ENCODE data around the gene CLEC18B. TPM values are rescaled to one million over a fixed set of nuclear protein-coding genes. Genes with fewer than 3 reads are reported as not detected.
"Not testable (repeated sequence)": the region's sequence is repeated elsewhere in the genome, so short reads cannot be mapped to it uniquely, and the experiment has no call there.

CLEC18B gene
- 2.3 and 3.5 TPM in 2 replicates for total RNA-seq

DNA sequence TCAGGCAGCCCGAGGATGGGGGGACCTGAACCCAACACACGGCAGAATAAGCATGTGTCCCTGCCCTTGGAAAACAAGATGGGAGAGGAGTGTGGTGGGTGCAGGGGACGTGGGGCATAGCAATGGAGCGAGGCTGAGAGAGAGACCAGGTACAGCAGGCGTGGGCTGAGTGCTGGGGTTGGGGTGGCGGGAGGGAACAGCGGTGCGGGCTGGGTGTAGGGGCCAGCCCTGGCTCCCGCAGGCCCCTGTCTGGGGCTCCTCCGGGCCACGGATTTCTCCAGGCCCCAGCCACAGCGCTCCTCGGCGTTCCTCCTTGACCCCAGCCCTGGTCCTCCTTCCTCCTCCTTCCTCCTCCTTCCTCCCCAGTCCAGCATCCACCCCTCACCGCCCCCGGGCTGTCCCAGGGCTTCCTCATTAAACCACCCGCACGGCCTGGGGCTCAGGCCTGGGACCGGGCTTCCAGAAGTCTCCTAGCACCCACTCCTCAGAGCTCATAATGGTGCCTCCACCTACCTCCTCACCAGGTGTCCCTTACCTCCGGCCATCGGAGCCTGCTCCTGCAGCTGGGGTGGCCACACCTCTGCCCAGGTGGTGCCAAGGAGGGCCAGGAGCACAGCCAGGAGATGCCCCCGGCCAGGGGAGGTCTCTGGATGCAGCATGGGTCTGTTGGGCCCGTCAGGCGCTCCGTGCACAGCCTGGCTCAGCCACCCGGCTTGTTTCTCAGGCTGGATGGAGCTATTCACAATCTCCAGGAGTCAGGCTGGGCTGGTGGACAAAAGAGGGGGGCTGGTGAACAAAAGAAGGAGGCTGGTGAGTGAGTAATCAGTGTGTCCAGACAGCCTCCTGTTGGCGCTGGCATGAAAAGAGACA is at the start of gene CLEC18B:
Gene CLEC18B, minus strand, starts transcription at position 867 of the 870 bp plus-strand sequence. Its CDS starts 208 bp downstream, at position 659.
- intact Hi-C loops (cut with micrococcal nuclease) = not testable (repeated sequence)

DNA sequence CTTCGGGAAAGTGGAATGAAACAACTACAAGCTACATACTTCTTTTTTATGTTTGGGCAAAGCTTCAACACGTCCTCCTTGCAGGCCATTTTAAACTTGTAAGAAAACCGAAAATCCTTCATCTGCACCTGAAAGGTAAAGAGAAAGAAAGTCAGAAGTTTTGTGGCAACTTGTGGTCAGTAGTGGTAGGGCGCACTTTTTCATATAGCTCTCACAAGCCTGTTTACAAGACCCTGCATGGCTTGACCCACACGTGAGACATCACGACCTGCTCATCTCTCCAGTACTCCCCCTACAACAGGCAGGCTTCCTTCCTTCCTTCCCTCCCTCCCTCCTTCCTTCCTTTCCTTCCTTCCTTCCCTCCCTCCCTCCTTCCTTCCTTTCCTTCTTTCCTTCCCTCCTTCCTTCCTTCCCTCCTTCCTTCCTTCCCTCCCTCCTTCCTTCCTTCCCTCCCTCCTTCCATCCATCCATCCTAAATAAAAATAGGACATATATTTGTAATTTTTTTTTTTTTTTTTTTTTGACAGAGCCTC is 48.7 kb upstream of the CLEC18B start:
- intact Hi-C loops (cut with micrococcal nuclease) = loop anchor here (5.0 kb wide), 1 partner anchor 137 kb away; the partner anchor contains the start of gene GLG1

DNA sequence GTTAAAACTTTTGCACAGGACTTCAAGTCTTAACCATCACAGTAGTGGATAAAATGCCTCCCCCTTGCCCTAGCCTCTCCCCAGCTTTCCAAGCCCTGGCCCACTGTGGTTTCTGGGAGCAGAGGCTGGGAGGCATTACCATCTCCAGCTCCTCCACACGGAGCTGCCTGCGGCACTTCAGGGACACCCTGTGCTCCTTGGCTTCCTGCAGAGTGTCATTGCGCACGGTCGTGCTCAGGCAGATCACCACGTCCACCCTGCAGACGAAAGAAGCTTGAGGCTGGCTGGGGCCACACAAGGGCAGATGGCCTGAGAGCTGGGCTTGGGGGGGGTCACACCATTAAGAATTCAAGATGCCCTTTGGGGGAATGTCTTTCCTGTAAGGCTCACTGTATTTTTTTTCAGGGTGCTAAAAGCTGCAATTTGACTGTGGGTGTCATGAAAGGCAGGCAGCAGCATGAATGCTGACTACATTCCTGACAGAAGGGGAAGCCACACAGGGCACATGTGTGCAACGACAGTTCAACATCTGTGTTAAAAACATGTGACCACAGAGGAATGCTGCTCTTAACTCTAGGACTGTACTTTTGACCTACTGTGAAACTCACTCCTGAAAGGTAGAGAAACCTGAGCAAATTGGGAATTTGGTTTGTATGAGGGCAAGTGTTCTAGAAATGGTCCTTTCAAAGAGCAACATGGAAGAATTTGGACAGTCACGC is 47.7 kb upstream of the CLEC18B start:
- intact Hi-C loops (cut with micrococcal nuclease) = loop anchor here (5.0 kb wide), 1 partner anchor 138 kb away; the partner anchor contains the start of gene GLG1

DNA sequence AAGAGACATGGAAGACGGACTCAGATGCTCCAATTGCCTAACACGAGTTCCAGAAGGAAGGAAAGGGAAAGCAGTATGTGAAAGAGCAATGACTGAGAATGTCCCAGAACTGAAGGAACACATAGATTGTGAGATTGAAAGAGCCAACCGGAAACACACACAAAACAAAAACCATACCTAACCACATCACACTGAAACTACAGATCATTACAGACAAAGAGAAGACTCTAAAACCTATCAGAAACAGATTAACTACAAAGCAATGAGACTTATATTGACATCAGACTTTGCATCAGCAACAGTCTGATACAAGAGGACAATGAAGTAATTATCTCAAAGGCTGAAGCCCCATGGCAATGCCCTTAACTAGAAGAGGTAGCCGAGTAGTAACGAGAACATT is 45.6 kb upstream of the CLEC18B start:
- intact Hi-C loops (cut with micrococcal nuclease) = loop anchor here (2.0 to 5.0 kb wide), 2 partner anchors 140 to 156 kb away; partner anchors contain the start of gene GLG1

DNA sequence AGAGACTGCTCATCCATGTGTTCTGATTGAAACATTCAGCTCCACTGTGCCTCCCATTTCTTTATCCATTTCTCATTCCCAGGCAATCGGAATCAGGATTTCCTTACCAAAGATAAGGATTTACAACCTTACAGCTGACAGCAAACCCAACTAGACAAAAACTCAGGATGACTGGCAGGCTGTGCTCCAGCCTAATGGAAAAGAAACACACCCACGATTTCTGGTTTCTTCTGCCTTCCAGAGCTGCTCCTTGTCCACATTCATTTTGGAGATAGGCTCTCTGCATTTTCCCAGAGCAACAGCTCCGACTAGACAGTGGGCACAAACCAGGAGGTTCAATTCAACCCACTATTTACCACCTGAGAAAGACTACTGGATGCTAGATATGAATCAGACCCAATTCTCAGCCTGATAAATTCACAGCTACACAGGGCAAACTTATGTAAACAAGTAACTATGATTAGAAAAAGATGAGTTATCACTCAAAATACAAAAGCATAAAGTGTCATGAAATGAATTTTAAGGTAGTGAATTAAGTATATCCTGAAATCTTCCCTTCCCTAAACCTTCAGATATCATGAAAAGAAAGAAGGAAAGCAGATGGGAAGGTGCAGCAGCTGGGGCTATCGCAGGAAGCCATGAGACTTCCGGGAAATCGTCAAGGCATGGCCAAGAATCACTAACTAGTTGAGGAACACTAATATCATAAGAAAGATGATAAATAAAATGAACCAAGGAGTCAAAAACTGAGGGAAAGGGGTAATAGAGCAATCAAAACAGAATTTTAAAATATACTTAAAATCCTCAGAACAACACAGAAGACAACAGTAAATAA is 44.8 kb upstream of the CLEC18B start:
- intact Hi-C loops (cut with micrococcal nuclease) = loop anchor here (2.0 to 5.0 kb wide), 2 partner anchors 141 to 157 kb away; partner anchors contain the start of gene GLG1

DNA sequence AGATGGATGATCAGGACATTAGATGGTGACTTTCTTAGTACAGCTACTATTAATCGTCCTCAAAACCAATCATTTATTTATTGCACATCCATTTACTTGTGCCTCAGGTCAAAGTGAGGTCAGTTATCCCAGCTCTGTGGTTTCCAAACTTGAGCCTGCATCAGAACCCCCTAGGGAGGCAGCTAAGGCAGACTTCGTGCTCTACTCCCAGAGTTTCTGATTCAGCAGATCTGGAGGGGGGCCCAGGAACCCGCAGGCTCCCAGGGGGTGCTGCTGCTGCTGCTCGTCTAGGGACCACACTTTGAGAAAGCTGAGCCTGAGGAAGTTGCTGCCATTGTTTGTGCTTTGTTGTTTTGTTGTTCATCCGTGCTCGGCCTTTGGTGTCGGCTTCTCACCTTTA is 44.0 kb upstream of the CLEC18B start:
- intact Hi-C loops (cut with micrococcal nuclease) = loop anchor here (5.0 kb wide), 1 partner anchor 142 kb away; the partner anchor contains the start of gene GLG1

DNA sequence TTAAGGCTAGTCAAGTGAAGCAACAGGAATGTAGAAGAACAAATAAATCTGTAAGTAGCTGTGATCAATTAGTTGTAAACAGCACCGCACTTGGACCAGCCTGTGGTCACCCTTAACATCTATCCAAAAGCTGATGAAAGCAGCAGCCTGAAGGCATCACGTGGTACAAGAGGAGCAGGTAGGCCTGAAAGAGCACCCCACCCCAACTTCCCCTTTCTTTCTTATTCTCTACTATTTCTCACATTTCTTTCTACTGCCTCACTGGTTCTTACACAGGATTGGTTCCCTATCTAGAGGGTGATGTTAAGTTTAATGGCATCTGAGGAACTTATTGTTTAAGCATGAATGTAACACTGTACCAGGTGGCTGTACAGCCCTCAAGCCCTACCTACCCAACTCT is 42.6 kb upstream of the CLEC18B start:
- intact Hi-C loops (cut with micrococcal nuclease) = no loop called here

DNA sequence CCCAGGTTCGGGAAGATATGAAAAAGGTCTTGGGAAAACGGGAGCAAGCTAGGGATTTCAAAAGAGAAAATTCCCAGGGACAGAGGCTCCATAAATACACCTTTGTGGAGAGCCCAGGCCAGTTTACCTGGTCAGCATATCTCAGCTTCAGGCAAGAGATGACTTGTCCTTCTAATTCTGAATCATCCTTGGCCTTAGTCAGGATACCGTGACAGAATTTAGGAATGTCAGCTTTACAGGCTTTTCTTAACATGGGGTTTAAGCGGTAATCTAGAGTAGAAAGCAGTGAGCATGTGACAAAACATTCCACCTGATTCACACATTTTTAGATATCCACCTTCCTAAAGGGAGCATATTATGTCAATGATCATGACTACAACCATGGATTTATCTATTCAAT is 41.1 kb upstream of the CLEC18B start:
- intact Hi-C loops (cut with micrococcal nuclease) = no loop called here

DNA sequence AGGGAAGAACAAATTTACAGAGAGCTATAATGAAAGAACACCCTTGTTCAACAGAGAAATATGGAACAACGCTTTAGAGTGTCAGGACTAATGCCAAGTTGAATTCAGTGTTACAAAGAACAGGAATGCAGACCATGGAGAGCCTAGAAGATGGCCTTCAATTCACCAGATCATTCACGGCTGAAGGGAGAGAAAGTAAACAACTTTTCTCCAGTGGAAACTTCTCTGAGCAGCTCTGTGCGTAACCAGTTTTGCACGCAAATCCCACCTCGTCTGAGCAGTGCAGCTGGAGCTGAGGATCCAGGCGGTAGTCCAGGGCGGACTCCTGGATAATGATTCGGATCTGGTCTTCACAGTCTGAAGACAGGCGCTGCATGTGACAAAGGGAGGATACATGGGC is 40.5 kb upstream of the CLEC18B start:
- intact Hi-C loops (cut with micrococcal nuclease) = no loop called here

DNA sequence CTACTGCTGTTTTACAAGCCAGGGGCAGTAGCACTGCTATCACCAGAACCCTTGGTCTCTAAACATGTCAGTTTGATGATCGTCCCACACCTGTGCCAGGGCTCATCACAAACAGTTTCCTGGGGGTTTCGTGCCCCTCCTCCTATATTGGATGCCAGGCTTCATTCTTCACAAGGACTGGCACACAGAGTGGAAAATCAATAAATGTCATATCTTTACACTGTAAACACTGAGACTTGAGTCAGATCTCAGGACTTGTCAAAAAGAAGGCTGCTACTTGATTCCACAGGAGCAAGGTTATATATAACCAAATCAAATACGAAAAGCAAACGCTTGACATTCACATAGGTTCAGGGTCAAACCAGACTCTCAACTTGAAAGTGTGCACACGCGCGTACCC is 39.3 kb upstream of the CLEC18B start:
- intact Hi-C loops (cut with micrococcal nuclease) = no loop called here

DNA sequence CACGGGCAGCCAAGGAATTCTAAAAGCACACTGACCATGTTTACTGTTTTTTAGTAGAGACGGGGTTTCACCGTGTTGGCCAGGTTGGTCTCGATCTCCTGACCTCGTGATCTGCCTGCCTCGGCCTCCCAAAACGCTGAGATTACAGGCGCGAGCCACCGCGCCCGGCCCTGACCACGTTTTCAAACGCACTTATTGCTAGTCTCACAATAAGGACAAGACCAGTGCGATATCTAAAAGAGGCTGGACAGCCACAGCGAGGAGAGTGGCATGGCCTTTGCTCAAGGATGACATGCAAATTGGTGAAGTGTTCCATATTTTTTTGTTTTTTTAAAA is 35.0 kb upstream of the CLEC18B start:
- intact Hi-C loops (cut with micrococcal nuclease) = no loop called here

DNA sequence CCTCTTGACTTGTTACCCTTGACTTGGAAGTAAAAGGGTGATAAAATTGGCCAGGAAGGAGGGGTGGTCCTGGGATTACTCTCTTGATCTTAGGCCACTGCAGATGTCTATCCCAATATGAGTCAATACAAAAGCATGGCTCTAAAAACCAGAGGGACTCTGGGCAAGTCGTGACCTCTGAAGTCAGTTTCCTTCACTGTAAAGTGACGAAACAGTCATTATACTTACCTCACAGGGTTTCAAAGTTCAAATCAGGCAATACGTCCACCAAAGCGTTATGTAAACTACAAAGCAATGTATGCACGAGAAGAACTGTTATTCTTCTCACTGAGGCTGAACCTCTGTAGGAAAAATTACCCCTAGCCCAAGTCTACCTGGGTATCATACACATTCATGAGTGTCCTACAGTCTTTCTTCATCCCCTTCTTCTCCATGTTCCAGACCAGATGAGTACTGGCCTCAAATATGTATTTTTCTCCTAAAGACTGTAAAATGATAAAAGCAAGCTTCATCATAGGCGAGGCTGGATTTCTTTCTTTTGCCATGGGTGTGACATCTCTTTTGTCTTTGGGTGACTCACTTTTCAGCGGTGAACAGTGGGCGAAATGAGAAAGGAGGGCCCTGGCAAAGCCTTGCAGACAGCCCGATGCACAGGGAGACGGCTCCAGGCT is 34.5 kb upstream of the CLEC18B start:
- intact Hi-C loops (cut with micrococcal nuclease) = no loop called here

DNA sequence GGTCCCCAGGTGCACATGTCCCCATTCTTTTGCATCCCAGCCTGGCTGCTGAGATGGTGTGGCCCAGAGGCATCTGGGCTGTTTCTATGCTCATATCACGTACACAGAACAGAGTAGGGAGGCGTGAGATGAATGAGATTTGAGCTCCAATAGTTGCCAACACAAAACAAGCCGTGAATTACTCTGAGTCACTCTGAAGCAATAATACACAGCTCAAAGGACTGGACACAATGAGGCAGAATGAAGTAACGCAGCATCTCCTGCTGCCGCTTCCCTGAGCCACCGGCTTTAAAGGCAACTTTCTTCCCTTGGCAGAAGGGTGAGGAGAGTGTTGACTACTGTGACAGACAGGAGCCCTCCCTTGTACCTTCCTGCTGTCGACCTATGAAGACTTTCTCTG is 33.9 kb upstream of the CLEC18B start:
- intact Hi-C loops (cut with micrococcal nuclease) = no loop called here

DNA sequence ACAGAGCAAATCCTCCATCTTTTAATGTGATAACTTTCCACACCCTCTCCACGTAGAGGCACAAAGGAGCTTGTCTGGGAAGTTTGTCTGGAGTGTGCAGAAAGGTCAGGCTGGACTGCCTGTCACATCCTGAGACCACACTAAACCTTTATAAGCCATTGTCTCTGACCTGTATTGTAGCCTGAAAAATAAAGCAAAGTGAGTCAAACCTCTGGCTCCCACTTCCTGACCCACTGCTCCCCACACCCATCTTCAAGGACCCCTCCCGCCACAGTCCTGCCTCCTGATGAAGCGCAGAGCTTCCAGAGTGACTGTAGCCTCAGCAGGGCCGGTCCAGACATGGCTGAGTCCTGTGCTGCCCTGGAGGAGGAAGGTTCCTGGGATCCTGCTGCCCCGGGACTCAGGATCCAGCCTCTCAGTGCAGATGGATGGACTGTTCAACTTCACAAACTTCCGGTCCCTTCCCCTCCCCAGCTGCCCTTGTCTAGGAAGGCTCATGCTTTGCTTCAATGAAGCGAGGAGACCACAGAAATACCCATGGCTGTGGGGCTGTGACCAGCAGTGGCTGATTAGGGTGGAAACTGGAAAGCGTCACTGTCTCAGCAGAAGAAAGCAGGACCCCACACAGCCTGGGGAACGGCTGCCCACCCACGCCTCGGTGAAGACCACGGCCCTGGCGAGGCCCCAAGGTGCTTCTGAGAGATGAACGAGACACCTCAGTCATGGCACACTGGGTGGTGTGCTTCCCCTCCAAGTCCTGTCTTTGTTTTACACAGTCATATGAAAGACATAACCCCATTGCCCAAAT is 30.9 kb upstream of the CLEC18B start:
- intact Hi-C loops (cut with micrococcal nuclease) = no loop called here

DNA sequence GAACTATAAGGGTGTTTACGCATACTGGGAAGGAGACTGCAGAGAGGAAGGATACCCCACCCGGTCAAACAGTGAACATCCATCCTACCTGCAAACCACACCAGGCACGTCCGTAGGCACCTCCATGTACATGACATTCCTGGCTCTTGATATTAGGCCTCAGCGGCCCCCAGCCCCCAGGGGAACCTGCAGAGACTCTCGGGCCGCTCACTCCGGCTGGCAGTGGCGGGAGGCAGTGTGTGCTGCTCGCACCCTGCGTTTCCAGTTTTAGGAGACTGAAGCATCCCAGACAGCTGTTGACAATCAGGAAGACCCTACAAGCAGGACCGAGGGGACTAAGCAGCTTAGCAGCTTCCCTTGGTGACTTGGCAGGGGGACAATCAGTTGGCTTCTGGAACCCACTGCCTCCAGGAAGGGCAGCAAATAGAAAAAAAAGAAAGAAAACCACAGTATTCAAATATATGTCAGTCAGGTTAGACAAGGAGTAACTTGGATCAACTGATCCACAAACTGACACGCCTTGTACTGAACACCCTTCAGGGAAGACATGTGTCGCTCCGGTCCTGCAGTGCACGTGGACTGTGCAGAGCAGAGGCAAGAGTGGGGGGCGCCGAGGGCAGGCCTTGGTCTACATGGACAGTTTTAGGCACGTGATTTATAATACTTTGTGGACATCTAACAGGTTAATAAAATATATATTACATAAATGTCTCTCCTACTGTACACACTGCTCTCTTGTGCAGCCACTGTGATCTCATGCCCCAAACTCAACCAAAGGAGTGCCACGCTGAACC is 29.9 kb upstream of the CLEC18B start:
- intact Hi-C loops (cut with micrococcal nuclease) = no loop called here

DNA sequence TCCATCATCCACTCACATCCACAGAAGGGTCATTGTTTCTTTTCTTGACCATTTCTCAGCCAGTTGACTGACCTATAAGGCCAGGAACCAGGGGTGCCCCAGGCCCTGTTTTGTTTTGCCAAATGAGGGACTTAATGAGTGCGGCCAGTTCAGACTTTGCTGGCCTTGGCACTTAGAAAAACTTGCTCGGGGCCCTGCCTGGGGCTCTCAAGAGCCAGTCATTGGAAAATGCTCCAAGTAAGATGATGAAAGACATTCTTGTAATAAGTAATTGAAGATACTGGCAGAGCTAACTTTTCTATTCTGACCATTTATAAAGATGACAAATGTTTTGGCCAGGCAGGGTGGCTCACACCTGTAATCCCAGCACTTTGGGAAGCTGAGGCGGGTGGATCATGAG is 29.0 kb upstream of the CLEC18B start:
- intact Hi-C loops (cut with micrococcal nuclease) = no loop called here

DNA sequence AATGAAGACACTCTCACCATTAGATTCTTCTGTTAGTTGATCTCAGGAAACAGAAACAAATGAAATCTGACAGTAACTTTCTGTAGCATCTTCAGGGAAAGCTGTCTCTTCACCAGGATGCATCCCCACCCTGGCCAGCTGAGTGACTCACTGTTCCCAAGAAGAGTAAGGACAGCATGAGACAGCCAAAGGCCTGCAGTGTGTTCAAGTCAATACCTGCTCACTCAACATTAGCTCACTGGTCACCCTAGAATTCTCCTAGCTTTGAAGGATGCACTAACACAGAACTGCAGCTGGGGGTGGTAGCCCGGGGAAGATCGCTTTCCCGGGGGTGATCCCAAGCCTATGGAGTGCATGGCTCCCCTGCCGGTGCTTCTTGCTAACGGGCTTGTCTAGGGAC is 28.2 kb upstream of the CLEC18B start:
- intact Hi-C loops (cut with micrococcal nuclease) = no loop called here

DNA sequence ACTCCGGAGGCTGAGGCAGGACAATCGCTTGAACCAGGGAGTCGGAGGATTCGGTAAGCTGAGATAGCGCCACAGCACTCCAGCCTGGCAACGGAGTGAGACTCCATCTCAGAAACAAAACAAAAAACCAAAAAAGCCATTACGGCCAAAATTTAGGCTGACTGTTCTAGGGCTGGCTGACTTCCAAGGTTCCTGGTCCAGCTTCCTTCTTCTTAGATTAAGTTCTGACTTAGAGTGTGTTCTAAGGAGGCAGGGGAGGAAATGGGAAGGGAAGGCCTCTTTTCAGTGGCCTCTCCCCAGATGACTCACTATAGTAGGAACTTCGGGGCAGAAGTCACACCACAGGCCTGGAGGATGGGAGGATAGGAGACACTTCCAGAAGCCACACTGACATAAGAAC is 27.7 kb upstream of the CLEC18B start:
- intact Hi-C loops (cut with micrococcal nuclease) = no loop called here

DNA sequence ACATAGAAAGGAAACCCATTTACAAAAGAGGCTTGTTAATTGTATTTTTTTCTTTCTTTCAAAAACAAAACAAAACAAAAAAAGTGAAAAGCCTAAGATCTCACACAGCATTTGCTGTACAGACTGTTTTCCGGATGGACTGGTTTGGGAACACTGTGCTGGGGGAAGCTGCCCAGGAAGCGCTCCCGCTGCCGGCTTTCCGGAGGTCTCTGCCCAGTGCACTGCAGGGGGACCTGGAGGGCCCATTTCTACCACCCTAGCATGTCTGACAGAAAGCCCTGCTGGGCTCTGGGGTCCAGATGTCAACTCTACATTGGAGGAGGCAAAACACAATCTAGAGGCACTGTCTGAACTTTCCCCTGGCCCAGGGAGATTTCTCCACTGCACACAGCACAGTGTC is 26.3 kb upstream of the CLEC18B start:
- intact Hi-C loops (cut with micrococcal nuclease) = no loop called here
